GM12878 (cell line): ENCODE results near the gene GPR137B. TPM values are rescaled to one million over a fixed set of nuclear protein-coding genes. Genes with fewer than 3 reads are reported as not detected.
A peak's percentile ranks its signal among the peaks of the same experiment; 100 is the strongest.

Source experiments
- ATF3 ChIP-seq: IDR thresholded peaks from 2 replicates; pipeline ENCODE4 v1.6.1; 2011; ENCODE audit warnings: low read depth, mild to moderate bottlenecking, low read length, moderate library complexity, borderline replicate concordance; ENCODE audit errors: extremely low read depth
- BCL11A ChIP-seq: IDR thresholded peaks from 2 replicates; pipeline ENCODE4 v1.6.1; 2011; ENCODE audit warnings: low read depth, low read length
- BCL3 ChIP-seq: IDR thresholded peaks from 2 replicates; pipeline ENCODE4 v1.6.1; 2011; ENCODE audit warnings: borderline replicate concordance, low read depth, mild to moderate bottlenecking, moderate library complexity, low read length; ENCODE audit not compliant: insufficient read depth, poor library complexity, severe bottlenecking
- CBX3 ChIP-seq: fragments of 200-600 bp; sonication (generic); IDR thresholded peaks from 2 replicates; pipeline ENCODE4 v1.6.1; 2016; ENCODE audit warnings: low read depth, borderline replicate concordance
- CBX5 ChIP-seq: sonication (generic); IDR thresholded peaks from 2 replicates; pipeline ENCODE4 v1.6.1; 2016; ENCODE audit warnings: low read depth, moderate library complexity, mild to moderate bottlenecking, inconsistent platforms
- CUX1 ChIP-seq: IDR thresholded peaks from 2 replicates; pipeline ENCODE4 v1.6.1; 2012; ENCODE audit warnings: improper control_type of control experiment, low read depth, low read length; ENCODE audit not compliant: insufficient replicate concordance
- EED ChIP-seq: sonication (generic); IDR thresholded peaks from 2 replicates; pipeline ENCODE4 v1.6.1; 2016; ENCODE audit warnings: antibody characterized with exemption, low read depth
- HCFC1 ChIP-seq: fragments of 150-350 bp; IDR thresholded peaks from 2 replicates; pipeline ENCODE4 v1.6.1; 2014; ENCODE audit warnings: low read length
- HDAC6 ChIP-seq: fragments of 200-600 bp; sonication (generic); IDR thresholded peaks from one replicate; pipeline ENCODE4 v1.8.0; 2017; ENCODE audit warnings: antibody characterized with exemption; ENCODE audit not compliant: unreplicated experiment
- IRF4 ChIP-seq: IDR thresholded peaks from 2 replicates; pipeline ENCODE4 v1.6.1; 2011; ENCODE audit warnings: low read depth, low read length
- IRF5 ChIP-seq: fragments of 450-650 bp; IDR thresholded peaks from 2 replicates; pipeline ENCODE4 v1.6.1; 2017; ENCODE audit warnings: borderline replicate concordance
- MTA2 ChIP-seq: fragments of 450-650 bp; IDR thresholded peaks from 2 replicates; pipeline ENCODE4 v1.6.1; 2016; ENCODE audit warnings: low read depth, mild to moderate bottlenecking, moderate library complexity
- NBN ChIP-seq: fragments of 450-650 bp; IDR thresholded peaks from 2 replicates; pipeline ENCODE4 v1.6.1; 2016
- NFYB ChIP-seq: IDR thresholded peaks from 2 replicates; pipeline ENCODE4 v1.6.1; 2011; ENCODE audit warnings: low read depth, mild to moderate bottlenecking, low read length, improper control_type of control experiment, moderate library complexity; ENCODE audit not compliant: insufficient read depth
- NR2F1 ChIP-seq: fragments of 450-650 bp; conservative IDR thresholded peaks from 2 replicates; pipeline ENCODE4 v1.6.1; 2017; ENCODE audit warnings: mild to moderate bottlenecking
- POLR2A ChIP-seq: IDR thresholded peaks from 2 replicates; pipeline ENCODE4 v1.6.1; 2011; ENCODE audit warnings: low read depth, mild to moderate bottlenecking, low read length
- SMC3 ChIP-seq: IDR thresholded peaks from 2 replicates; pipeline ENCODE4 v1.6.1; 2011; ENCODE audit warnings: low read length, improper control_type of control experiment, borderline replicate concordance
- TCF12 ChIP-seq: IDR thresholded peaks from 2 replicates; pipeline ENCODE4 v1.6.1; 2011; ENCODE audit warnings: low read depth, mild to moderate bottlenecking, low read length
- ZBTB33 ChIP-seq: fragments of 450-650 bp; IDR thresholded peaks from 2 replicates; pipeline ENCODE4 v1.6.1; 2017; ENCODE audit warnings: mild to moderate bottlenecking
- ZNF384 ChIP-seq: IDR thresholded peaks from 2 replicates; pipeline ENCODE4 v1.6.1; 2012; ENCODE audit warnings: low read depth, mild to moderate bottlenecking, low read length, improper control_type of control experiment, borderline replicate concordance
- ZNF622 ChIP-seq: fragments of 450-650 bp; IDR thresholded peaks from 2 replicates; pipeline ENCODE4 v1.6.1; 2017; ENCODE audit warnings: mild to moderate bottlenecking, inconsistent platforms
- ZZZ3 ChIP-seq: IDR thresholded peaks from 2 replicates; pipeline ENCODE4 v1.6.1; 2011; ENCODE audit warnings: low read depth; ENCODE audit not compliant: control insufficient read depth, insufficient read length
- polyA plus RNA-seq, 11 experiments: library from polyadenylated mRNA; depleted of rRNA in 4 of 11; unstranded in 6 of 11; stranded (reverse) in 5 of 11; fragments of >200 nt; fragmentation: Nextera tagmentation in 4 of 11; fragmentation: Illumina TruSeq in 1 of 11; extraction: Ambion mirVana in 4 of 11; extraction: Trizol in 1 of 11; gene quantifications; 1 replicate in 1 of 11; 2 replicates in 10 of 11; pipeline versions ENCODE4 v1.2.1 to v1.2.3, GENCODE V29; 2011 to 2016; ENCODE audit warnings: inconsistent platforms in 2 of 11, missing spikeins in 2 of 11, low read depth in 1 of 11
- total RNA-seq, 4 experiments: library from RNA; depleted of rRNA in 3 of 4; stranded (reverse); fragments of >200 nt in 3 of 4; fragmentation: Illumina TruSeq in 1 of 4; extraction: Trizol in 1 of 4; gene quantifications; 2 replicates each; pipeline versions ENCODE4 v1.2.1 to v1.2.3, GENCODE V29; 2013 to 2021

GPR137B gene
- total and polyA plus RNA-seq, 10 of the 15 experiments (the other 5 are each of a cell fraction or from before 2014, with no cell fraction given), result 5.4 to 20.8 (median 12.5) TPM

GRCh38 chr1:236160540-236161127 lies 18.3 kb downstream of the GPR137B start (continued):
- TF ChIP-seq BCL3, result no peak
- peak; percentile 52; the same call in 1 of the 2 replicates for TF ChIP-seq EED
- TF ChIP-seq POLR2A, result peak; percentile 60; the same call in 1 of the 2 replicates
- TF ChIP-seq HCFC1, result no peak
- TF ChIP-seq IRF5, result no peak
- TF ChIP-seq ZNF622, result no peak
- TF ChIP-seq NBN, result no peak; the same call in 1 of the 2 replicates
- TF ChIP-seq CBX5, result no peak
- peak; percentile 79 for TF ChIP-seq BCL11A
- peak; percentile 78 for TF ChIP-seq ZNF384
- no peak for TF ChIP-seq HDAC6
- no peak; the same call in 1 of the 2 replicates for TF ChIP-seq NR2F1
- TF ChIP-seq IRF4, result peak; percentile 98
- TF ChIP-seq ZZZ3, result no peak
- no peak for TF ChIP-seq ZBTB33
- TF ChIP-seq ATF3, result no peak
- TF ChIP-seq NFYB, result no peak
- no peak for TF ChIP-seq TCF12
- TF ChIP-seq MTA2, result no peak
- no peak for TF ChIP-seq CUX1
- no peak for TF ChIP-seq CBX3
- 0 out of 2 replicates have a peak, but pooled peaks have one; percentile 10 for TF ChIP-seq SMC3
